COR-L47 (cell line): ENCODE data around the gene ANO9.
"Not testable (repeated sequence)": the region's sequence is repeated elsewhere in the genome, so short reads cannot be mapped to it uniquely, and the experiment has no call there.

Source experiments
- DNase-seq: peaks from one replicate; lab custom pipeline; 2025; lab: John Stamatoyannopoulos, UW

Gene ANO9

GRCh38 chr11:452203-452744 is 10.5 kb upstream of the ANO9 start:
- no peak for DNase-seq

GRCh38 chr11:451738-452137 is 9.9 kb upstream of the ANO9 start:
- no peak for DNase-seq

GRCh38 chr11:450809-451451 is 9.1 kb upstream of the ANO9 start:
- DNase-seq, result peak; percentile 64

- DNase-seq, result peak; percentile 95
These were observed 8.3 kb upstream of the ANO9 start, which contains the start of gene PTDSS2 for GRCh38 chr11:449889-450808. TSS of gene PTDSS2 (plus strand) at chr11:450279. CDS start at chr11:450456, 177 bp downstream.

- DNase-seq, result peak; percentile 96
These were observed 6.3 kb upstream of the ANO9 start for GRCh38 chr11:447923-448731.

GRCh38 chr11:446891-447290 is 5.1 kb upstream of the ANO9 start:
- DNase-seq, result no peak

- no peak for DNase-seq
These were observed 4.2 kb upstream of the ANO9 start for GRCh38 chr11:445765-446588.

GRCh38 chr11:444396-445144 is 2.8 kb upstream of the ANO9 start:
- no peak for DNase-seq

GRCh38 chr11:443542-444199 is 1.9 kb upstream of the ANO9 start:
- DNase-seq, result no peak

GRCh38 chr11:442611-443081 is 835 bp upstream of the ANO9 start:
- DNase-seq, result no peak

GRCh38 chr11:441043-441417 is 781 bp downstream of the ANO9 start:
- no peak for DNase-seq

GRCh38 chr11:440065-441042 is 1.5 kb downstream of the ANO9 start:
- DNase-seq, result no peak

- DNase-seq, result no peak
These were observed 2.3 kb downstream of the ANO9 start for GRCh38 chr11:439315-440064.

GRCh38 chr11:438101-438844 is 3.5 kb downstream of the ANO9 start:
- DNase-seq, result no peak

GRCh38 chr11:437228-437870 is 4.5 kb downstream of the ANO9 start:
- no peak for DNase-seq

- not testable (repeated sequence) for DNase-seq
These were observed 6.6 kb downstream of the ANO9 start for GRCh38 chr11:434999-435740.
